Activated naive CD8-positive, alpha-beta T cell (primary cell): ENCODE data around the gene SVIL.
A peak's percentile ranks its signal among the peaks of the same experiment; 100 is the strongest.
"Not testable (repeated sequence)": the region's sequence is repeated elsewhere in the genome, so short reads cannot be mapped to it uniquely, and the experiment has no call there.

Experiments used
- H3K27ac Mint-ChIP-seq: one replicate; pipeline ENCODE4 v1.8.0; 2021; ENCODE audit warnings: mixed read lengths
- H3K27me3 Mint-ChIP-seq: one replicate; pipeline ENCODE4 v1.8.0; 2021; ENCODE audit warnings: mixed read lengths
- H3K36me3 Mint-ChIP-seq: one replicate; pipeline ENCODE4 v1.8.0; 2021; ENCODE audit warnings: mixed read lengths
- H3K4me1 Mint-ChIP-seq: one replicate; pipeline ENCODE4 v1.8.0; 2021; ENCODE audit warnings: low read depth, mixed read lengths
- H3K4me3 Mint-ChIP-seq: one replicate; pipeline ENCODE4 v1.8.0; 2021; ENCODE audit warnings: mild to moderate bottlenecking, mixed read lengths
- H3K9me3 Mint-ChIP-seq: one replicate; pipeline ENCODE4 v1.8.0; 2021; ENCODE audit warnings: low read depth, mixed read lengths

SVIL gene

DNA sequence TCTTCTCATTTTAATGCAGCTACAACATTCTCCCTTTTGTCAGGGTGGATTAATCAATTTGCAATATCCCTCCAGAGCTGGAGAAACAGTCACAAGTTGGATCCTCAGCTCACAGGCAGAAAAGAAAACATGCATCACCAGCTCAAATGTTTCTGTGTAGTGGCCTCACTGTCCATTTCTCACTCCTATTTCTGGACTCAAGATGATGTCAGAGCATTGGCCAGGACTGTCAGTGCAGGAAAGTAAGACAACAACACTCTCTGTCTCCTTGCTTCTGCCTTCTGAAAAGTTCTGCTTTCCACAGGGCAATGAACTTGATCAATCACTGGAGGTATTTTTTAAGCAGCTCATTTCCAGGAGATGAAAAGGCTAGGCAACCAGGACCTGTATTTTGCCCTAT is 8.2 kb upstream of the SVIL start:
- no peak overlapping the region for H3K4me3 Mint-ChIP-seq
- no peaks in the 10 kb centered on the region for H3K9me3 Mint-ChIP-seq
- H3K4me1 Mint-ChIP-seq: peaks cover 30% of the 10 kb centered on the region

GRCh38 chr10:29637537-29637936 is 2.8 kb upstream of the SVIL start:
- Mint-ChIP-seq H3K27ac (no peak overlapping the region), H3K4me3 (no peak overlapping the region), H3K4me1 (peaks cover 43% of the 10 kb centered on the region), H3K9me3 (no peaks in the 10 kb centered on the region), H3K36me3 (peaks cover 12% of the 10 kb centered on the region), H3K27me3 (no peaks in the 10 kb centered on the region)

More for the DNA sequence above, 8.2 kb upstream of the SVIL start:
- Mint-ChIP-seq H3K27ac (no peak overlapping the region), H3K36me3 (peaks cover 7% of the 10 kb centered on the region), H3K27me3 (no peaks in the 10 kb centered on the region)

- Mint-ChIP-seq H3K9me3 (no peaks in the 10 kb centered on the region), H3K4me3 (peak overlapping the region; percentile 62), H3K27ac (no peak overlapping the region), H3K4me1 (peaks cover 45% of the 10 kb centered on the region), H3K27me3 (no peaks in the 10 kb centered on the region), H3K36me3 (peaks cover 12% of the 10 kb centered on the region)
Measured at GRCh38 chr10:29636178-29636577, 1.4 kb upstream of the SVIL start.

DNA sequence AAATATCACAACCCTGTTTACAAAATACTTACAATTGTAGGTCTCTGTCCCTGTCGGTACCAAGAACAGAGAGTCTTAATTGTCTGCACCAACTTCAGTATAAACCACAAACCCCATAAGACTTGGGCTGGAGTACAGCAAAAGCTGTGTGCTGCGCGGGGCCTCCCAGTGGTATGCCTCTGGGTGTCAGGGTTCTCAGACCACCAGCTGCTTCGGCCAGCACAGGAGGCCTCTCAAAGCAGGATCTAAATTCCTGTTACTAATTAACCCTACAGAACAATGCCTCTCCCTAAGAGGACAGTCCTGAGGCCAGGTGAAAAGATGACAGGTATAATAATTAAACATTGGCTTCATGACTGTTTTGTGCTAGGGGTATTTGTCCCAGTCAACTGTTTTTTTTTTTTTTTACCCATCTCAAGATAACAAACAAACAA is 957 bp upstream of the SVIL start:
- Mint-ChIP-seq H3K4me1 (peaks cover 47% of the 10 kb centered on the region), H3K27ac (no peak overlapping the region), H3K27me3 (no peaks in the 10 kb centered on the region), H3K9me3 (no peaks in the 10 kb centered on the region), H3K36me3 (peaks cover 12% of the 10 kb centered on the region), H3K4me3 (peak overlapping the region; percentile 62)

DNA sequence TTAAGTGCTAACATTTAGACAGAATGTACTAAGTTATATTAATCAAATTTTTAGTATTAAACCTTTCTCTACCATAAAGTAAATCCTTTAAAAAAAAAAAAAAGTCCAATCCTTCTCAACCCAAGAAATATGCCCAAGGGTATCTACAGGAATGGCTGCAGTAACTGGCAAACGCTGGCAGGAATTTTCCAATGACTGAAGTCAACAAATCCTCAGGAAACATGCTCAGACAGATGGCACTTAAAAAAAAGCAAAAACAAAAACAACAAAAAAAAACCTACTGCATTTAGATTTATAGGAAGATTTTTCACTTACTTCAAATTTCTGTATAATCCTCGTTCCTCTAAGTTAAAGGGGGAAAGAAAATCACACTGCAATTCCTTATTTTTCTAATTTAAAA is 666 bp downstream of the SVIL start:
- peaks cover 8% of the 10 kb centered on the region for H3K36me3 Mint-ChIP-seq
- H3K9me3 Mint-ChIP-seq: no peaks in the 10 kb centered on the region
- no peak overlapping the region for H3K4me3 Mint-ChIP-seq
- H3K4me1 Mint-ChIP-seq: peaks cover 44% of the 10 kb centered on the region
- no peaks in the 10 kb centered on the region for H3K27me3 Mint-ChIP-seq
- H3K27ac Mint-ChIP-seq: no peak overlapping the region

GRCh38 chr10:29631049-29631339 is 3.8 kb downstream of the SVIL start:
- Mint-ChIP-seq H3K9me3 (no peaks in the 10 kb centered on the region), H3K36me3 (peaks cover 3% of the 10 kb centered on the region), H3K27ac (no peak overlapping the region), H3K27me3 (no peaks in the 10 kb centered on the region), H3K4me3 (no peak overlapping the region), H3K4me1 (peaks cover 39% of the 10 kb centered on the region)

DNA sequence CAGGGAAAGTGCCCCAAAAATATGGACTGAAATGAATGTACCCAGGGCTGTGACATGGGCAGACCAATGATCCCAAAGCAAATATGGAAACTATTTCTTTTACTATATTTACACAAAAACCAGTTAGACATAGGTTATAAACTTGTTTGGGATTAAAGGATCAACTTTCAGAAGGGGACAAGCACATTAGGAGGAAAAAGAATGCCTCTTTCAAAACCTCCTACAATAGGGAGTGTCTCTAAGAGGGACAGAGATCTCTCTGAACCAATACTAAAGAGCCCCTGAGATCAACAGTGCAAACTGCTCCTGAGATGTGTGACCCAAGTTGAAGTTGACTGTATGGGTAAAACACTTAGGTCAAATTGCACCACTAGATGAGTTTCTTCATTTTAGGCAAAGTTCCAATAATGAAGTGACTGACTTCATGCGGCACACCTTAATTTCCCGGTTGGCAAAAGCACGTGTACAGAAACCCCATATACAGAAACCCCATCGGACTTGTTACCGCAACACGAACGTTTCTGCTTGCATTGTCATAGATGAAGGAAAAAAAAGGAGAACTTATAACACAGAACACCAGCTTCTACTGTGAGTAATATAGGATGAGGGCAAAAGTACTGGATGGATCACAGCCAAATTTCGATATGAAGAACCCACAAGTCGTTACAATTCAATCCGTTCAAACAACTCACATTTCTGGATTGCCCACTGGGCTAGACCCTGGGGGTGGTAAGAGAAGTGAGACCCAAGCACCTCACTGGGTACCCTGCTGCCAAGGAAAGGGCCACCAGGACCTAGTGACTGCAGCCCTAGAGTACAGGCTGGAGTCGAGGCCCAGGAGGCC is 4.3 kb downstream of the SVIL start:
- Mint-ChIP-seq H3K9me3 (no peaks in the 10 kb centered on the region), H3K27ac (no peak overlapping the region)

GRCh38 chr10:29628912-29629526 is 5.8 kb downstream of the SVIL start:
- Mint-ChIP-seq H3K27ac (no peak overlapping the region), H3K9me3 (no peaks in the 10 kb centered on the region)

More for the DNA sequence above, 4.3 kb downstream of the SVIL start:
- H3K4me3 Mint-ChIP-seq: no peak overlapping the region
- no peaks in the 10 kb centered on the region for H3K27me3 Mint-ChIP-seq
- H3K4me1 Mint-ChIP-seq: peaks cover 33% of the 10 kb centered on the region
- H3K36me3 Mint-ChIP-seq: peaks cover 3% of the 10 kb centered on the region

DNA sequence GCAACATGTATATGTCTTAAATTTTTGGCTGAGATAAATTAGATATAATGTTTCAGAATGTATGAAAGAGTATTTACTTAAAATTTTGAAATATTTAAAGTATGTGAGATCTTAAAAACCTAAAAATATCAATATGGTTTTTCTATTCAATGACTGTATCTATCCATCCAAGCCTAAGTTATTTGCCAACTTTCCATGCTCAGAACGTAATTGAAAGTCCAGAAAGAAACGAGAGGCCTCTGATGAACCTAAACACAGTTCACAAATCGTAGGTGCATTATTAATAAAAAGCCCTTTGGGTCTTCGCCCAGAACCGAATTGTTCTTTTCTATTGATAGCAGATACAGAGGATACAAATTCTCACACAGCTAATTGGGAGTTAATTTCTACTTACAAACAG is 6.5 kb downstream of the SVIL start:
- H3K36me3 Mint-ChIP-seq: peaks cover 3% of the 10 kb centered on the region
- no peaks in the 10 kb centered on the region for H3K9me3 Mint-ChIP-seq
- peaks cover 17% of the 10 kb centered on the region for H3K4me1 Mint-ChIP-seq
- H3K4me3 Mint-ChIP-seq: no peak overlapping the region
- no peaks in the 10 kb centered on the region for H3K27me3 Mint-ChIP-seq
- no peak overlapping the region for H3K27ac Mint-ChIP-seq

More at GRCh38 chr10:29628912-29629526, 5.8 kb downstream of the SVIL start:
- H3K27me3 Mint-ChIP-seq: no peaks in the 10 kb centered on the region
- H3K36me3 Mint-ChIP-seq: peaks cover 3% of the 10 kb centered on the region
- H3K4me1 Mint-ChIP-seq: peaks cover 24% of the 10 kb centered on the region
- no peak overlapping the region for H3K4me3 Mint-ChIP-seq

DNA sequence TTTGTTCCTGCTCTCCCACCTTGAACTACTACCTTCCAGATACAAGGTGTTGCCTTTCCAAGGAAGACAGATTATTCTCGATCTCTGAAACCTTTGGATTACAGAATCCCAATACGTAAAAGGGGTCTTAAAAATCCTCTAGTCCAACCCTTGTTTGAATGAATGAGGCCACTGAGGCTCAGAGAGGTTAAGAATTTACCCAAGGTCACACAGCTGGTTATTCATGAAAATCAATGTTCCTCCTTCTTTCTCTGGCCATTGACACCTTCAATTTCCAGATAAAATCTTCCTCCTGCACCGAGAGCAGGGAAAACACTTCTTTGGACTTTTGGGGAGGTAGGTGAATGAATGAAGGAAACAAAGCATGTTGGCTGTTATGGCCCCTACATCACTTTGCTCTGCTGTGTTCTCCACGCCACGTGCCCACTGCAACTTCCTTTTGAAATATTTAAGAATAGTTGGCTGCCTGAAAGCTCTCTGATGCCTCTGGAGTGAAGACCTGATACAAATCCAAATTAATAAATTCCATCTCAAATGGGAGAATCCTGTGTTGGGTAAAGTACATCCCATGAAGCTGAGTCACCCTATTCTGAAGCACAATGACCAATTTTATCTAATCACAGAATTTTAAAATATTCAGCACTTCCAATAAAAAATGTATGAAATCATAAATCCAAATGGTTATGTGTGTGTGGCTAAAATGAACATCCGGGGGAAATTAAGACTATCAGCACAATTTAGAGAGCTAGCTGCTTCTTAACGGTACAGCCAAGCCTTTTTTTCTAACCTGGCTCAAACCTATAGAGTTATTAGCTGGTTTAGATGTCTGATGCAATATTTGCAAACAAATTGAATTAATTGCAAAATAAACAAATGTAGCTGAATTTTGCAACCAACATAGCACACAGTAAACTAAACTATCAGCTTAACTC is 7.3 kb downstream of the SVIL start:
- Mint-ChIP-seq H3K27me3 (no peaks in the 10 kb centered on the region), H3K27ac (no peak overlapping the region), H3K4me1 (peaks cover 11% of the 10 kb centered on the region), H3K9me3 (no peaks in the 10 kb centered on the region), H3K4me3 (no peak overlapping the region), H3K36me3 (peaks cover 3% of the 10 kb centered on the region)

DNA sequence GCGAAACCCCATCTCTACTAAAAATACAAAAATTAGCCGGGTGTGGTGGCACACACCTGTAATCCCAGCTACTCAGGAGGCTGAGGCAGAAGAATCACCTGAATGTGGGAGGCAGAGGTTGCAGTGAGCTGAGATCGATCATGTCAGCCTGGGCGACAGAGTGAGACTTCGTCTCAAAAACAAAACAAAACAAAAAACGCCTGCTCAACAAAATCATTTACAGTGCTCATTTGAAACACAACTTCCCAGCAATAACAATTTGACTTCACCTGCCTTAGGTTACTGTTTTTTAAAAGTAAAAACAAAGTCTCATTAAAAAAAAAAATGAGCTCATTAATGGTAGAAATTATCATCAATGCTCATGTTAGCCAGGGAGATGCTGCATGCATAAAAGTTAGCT is 10.4 kb downstream of the SVIL start:
- H3K4me3 Mint-ChIP-seq, H3K9me3 Mint-ChIP-seq, H3K27ac Mint-ChIP-seq, H3K36me3 Mint-ChIP-seq, H3K4me1 Mint-ChIP-seq, H3K27me3 Mint-ChIP-seq: not testable (repeated sequence)

- peaks cover 4% of the 10 kb centered on the region for H3K4me1 Mint-ChIP-seq
- no peaks in the 10 kb centered on the region for H3K9me3 Mint-ChIP-seq
- peaks cover 3% of the 10 kb centered on the region for H3K36me3 Mint-ChIP-seq
- no peak overlapping the region for H3K4me3 Mint-ChIP-seq
- H3K27me3 Mint-ChIP-seq: no peaks in the 10 kb centered on the region
- H3K27ac Mint-ChIP-seq: no peak overlapping the region
Measured at GRCh38 chr10:29623797-29624196, 11.0 kb downstream of the SVIL start.

DNA sequence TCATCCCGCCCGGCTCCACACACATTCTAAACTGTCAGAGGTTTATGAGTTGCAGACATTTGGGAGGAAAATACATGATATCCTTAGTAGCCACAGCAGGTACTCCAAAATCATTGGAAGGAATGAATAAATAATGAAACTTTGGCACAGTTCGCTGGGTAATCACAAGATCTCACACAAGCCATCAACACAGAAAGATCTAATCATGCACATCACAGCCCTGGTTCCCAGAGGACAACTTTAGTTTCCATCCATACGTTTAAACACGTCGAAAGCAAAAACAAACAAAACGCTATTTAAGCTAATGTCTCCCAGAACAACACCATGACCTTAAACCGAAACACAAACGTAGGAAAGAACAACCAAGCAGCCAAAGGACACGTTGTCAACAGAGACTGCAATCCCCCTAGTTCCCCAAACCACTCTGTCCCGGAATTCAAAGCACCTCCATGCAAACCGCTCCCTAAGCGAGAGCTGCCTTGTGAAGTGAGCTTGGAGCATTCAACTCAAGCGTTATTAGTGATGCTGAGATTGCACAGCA is 12.3 kb downstream of the SVIL start:
- Mint-ChIP-seq H3K4me1 (peaks cover 4% of the 10 kb centered on the region), H3K27ac (no peak overlapping the region), H3K4me3 (no peak overlapping the region), H3K27me3 (no peaks in the 10 kb centered on the region), H3K36me3 (peaks cover 3% of the 10 kb centered on the region), H3K9me3 (no peaks in the 10 kb centered on the region)

DNA sequence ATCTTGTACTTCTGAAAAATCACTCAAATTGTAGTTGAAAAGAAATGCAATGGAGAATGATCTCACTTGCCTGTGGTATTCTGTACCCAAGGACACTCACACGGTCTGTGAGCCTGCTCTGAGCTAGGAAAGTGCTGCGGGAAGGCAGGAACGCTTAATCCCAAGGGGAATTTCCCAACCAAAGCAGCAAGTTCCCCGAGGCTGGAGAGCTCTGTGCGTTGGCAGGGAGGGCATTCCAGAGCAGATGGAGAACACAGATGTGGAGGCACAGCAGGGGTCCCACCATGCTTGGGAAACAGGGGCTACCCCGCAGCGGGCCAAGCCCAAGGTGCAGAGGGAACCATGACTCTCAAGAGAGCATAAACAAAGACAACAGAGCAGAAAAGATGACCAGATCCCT is 13.6 kb downstream of the SVIL start:
- Mint-ChIP-seq H3K27me3 (no peaks in the 10 kb centered on the region), H3K4me1 (peaks cover 4% of the 10 kb centered on the region), H3K36me3 (peaks cover 3% of the 10 kb centered on the region), H3K4me3 (no peak overlapping the region), H3K27ac (no peak overlapping the region), H3K9me3 (no peaks in the 10 kb centered on the region)
